Stimulated activated CD4-positive, alpha-beta T cell treated with anti-CD3 and anti-CD28 coated beads, Interleukin-4, amount 100 ng/mL, for 48 hours (primary cell): ENCODE results near the gene BNC2.

Experiments used
- DNase-seq, 2 donors: peaks; one replicate each; pipeline ENCODE4 v3.0.0-alpha.2; 2020; ENCODE audit warnings: low read depth in 2 of 2

BNC2 gene

GRCh38 chr9:16421532-16421931 lies 448.9 kb downstream of the BNC2 start:
- no peak for DNase-seq

GRCh38 chr9:16419124-16419523 lies 451.3 kb downstream of the BNC2 start:
- no peak for DNase-seq

GRCh38 chr9:16418721-16419120 lies 451.7 kb downstream of the BNC2 start:
- DNase-seq = no peak

GRCh38 chr9:16417749-16418148 lies 452.7 kb downstream of the BNC2 start:
- no peak for DNase-seq

- DNase-seq = no peak
These were observed 453.3 kb downstream of the BNC2 start for GRCh38 chr9:16417161-16417560.

- DNase-seq = no peak
These were observed 456.0 kb downstream of the BNC2 start for GRCh38 chr9:16414451-16414850.

GRCh38 chr9:16413509-16414016 lies 456.9 kb downstream of the BNC2 start:
- DNase-seq = no peak

GRCh38 chr9:16412740-16413139 lies 457.7 kb downstream of the BNC2 start:
- DNase-seq = no peak

GRCh38 chr9:16411311-16411710 lies 459.2 kb downstream of the BNC2 start:
- DNase-seq = no peak

- no peak for DNase-seq
These were observed 459.7 kb downstream of the BNC2 start for GRCh38 chr9:16410601-16411280.

GRCh38 chr9:16407617-16408016 lies 462.9 kb downstream of the BNC2 start:
- DNase-seq = no peak

GRCh38 chr9:16406526-16407225 lies 463.8 kb downstream of the BNC2 start:
- no peak for DNase-seq

GRCh38 chr9:16405421-16405820 lies 465.0 kb downstream of the BNC2 start:
- no peak for DNase-seq

GRCh38 chr9:16401701-16402100 lies 468.8 kb downstream of the BNC2 start:
- no peak for DNase-seq

GRCh38 chr9:16398691-16399090 lies 471.8 kb downstream of the BNC2 start:
- no peak for DNase-seq

- no peak for DNase-seq
These were observed 474.1 kb downstream of the BNC2 start for GRCh38 chr9:16396389-16396788.

- no peak for DNase-seq
These were observed 479.1 kb downstream of the BNC2 start for GRCh38 chr9:16391369-16391768.

GRCh38 chr9:16387382-16387781 lies 483.1 kb downstream of the BNC2 start:
- no peak for DNase-seq

- DNase-seq = no peak
These were observed 483.7 kb downstream of the BNC2 start for GRCh38 chr9:16386827-16387077.

GRCh38 chr9:16386007-16386826 lies 484.3 kb downstream of the BNC2 start:
- DNase-seq = no peak

GRCh38 chr9:16385590-16385989 lies 484.9 kb downstream of the BNC2 start:
- no peak for DNase-seq

GRCh38 chr9:16384993-16385392 lies 485.5 kb downstream of the BNC2 start:
- no peak for DNase-seq

GRCh38 chr9:16377311-16377710 lies 493.2 kb downstream of the BNC2 start:
- no peak for DNase-seq
